WERI-Rb-1 (cell line): ENCODE measurements around the gene TRIM37.
"Not testable (repeated sequence)": the region's sequence is repeated elsewhere in the genome, so short reads cannot be mapped to it uniquely, and the experiment has no call there.

ENCODE experiments used
- DNase-seq: peaks from one replicate; pipeline ENCODE4 v3.0.0-alpha.2; 2020
- H3K27ac ChIP-seq: fragments of 250-450 bp; sonication (Bioruptor Pico); 2 replicates; pipeline ENCODE4 v1.5.1; 2020; ENCODE audit warnings: mild to moderate bottlenecking, moderate library complexity
- H3K27me3 ChIP-seq: fragments of 250-450 bp; sonication (Bioruptor Pico); 2 replicates; pipeline ENCODE4 v1.5.1; 2021; ENCODE audit warnings: mild to moderate bottlenecking, low read depth, moderate library complexity; ENCODE audit not compliant: insufficient read depth, severe bottlenecking
- H3K36me3 ChIP-seq: fragments of 250-450 bp; sonication (Bioruptor Pico); 2 replicates; pipeline ENCODE4 v1.5.1; 2020; ENCODE audit warnings: mild to moderate bottlenecking, moderate library complexity
- H3K4me3 ChIP-seq: 2 replicates; pipeline ENCODE4 v1.5.1; 2011; ENCODE audit warnings: low read depth, mild to moderate bottlenecking, control low read depth, low read length
- H3K9me3 ChIP-seq: fragments of 250-450 bp; sonication (Bioruptor Pico); 2 replicates; pipeline ENCODE4 v1.5.1; 2021; ENCODE audit warnings: mild to moderate bottlenecking, moderate library complexity; ENCODE audit not compliant: severe bottlenecking
- CTCF ChIP-seq: IDR thresholded peaks from 2 replicates; pipeline ENCODE4 v1.5.1; 2011; ENCODE audit warnings: low read depth, mild to moderate bottlenecking, control low read depth, inconsistent platforms, low read length

TRIM37 gene

GRCh38 chr17:58965221-58965620 is 141.5 kb downstream of the TRIM37 start:
- no peak for DNase-seq

DNA sequence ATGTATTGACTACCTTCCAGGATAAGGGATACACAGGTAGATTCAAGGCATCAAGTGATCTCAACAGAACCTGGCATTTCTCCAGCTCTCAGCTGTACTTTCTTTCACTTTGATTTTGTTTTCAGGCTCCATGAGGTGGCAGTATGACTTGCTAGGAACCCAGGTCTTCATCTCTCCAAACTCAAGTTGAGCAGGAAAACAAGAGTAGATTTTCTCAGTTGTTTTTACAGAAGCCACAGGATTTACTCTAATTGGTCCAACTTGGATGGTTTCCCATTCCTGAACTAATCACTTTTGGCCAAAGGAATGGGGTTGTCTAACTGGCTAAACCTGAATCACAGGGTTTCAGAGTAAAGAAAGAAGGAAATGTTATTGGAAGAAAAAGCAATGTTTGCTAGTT is 146.6 kb downstream of the TRIM37 start:
- Histone ChIP-seq H3K4me3 (no peak overlapping the region), H3K27ac (no peak overlapping the region), H3K9me3 (no peaks in the 10 kb centered on the region), H3K36me3 (peaks cover 25% of the 10 kb centered on the region), H3K27me3 (no peaks in the 10 kb centered on the region)
- no peak for DNase-seq
- TF ChIP-seq CTCF, result peak; percentile 21; the same call in 1 of the 2 replicates

More at GRCh38 chr17:58965221-58965620, 141.5 kb downstream of the TRIM37 start:
- no peak overlapping the region for H3K27ac ChIP-seq
- no peak for TF ChIP-seq CTCF
- no peaks in the 10 kb centered on the region for H3K9me3 ChIP-seq
- H3K36me3 ChIP-seq, result peaks cover 21% of the 10 kb centered on the region
- no peaks in the 10 kb centered on the region for H3K27me3 ChIP-seq
- no peak overlapping the region for H3K4me3 ChIP-seq

- not testable (repeated sequence) for H3K9me3 ChIP-seq, H3K27me3 ChIP-seq, DNase-seq, H3K4me3 ChIP-seq, H3K27ac ChIP-seq
- peaks cover 21% of the 10 kb centered on the region for H3K36me3 ChIP-seq
Observed at GRCh38 chr17:58957725-58958073, 149.0 kb downstream of the TRIM37 start.

DNA sequence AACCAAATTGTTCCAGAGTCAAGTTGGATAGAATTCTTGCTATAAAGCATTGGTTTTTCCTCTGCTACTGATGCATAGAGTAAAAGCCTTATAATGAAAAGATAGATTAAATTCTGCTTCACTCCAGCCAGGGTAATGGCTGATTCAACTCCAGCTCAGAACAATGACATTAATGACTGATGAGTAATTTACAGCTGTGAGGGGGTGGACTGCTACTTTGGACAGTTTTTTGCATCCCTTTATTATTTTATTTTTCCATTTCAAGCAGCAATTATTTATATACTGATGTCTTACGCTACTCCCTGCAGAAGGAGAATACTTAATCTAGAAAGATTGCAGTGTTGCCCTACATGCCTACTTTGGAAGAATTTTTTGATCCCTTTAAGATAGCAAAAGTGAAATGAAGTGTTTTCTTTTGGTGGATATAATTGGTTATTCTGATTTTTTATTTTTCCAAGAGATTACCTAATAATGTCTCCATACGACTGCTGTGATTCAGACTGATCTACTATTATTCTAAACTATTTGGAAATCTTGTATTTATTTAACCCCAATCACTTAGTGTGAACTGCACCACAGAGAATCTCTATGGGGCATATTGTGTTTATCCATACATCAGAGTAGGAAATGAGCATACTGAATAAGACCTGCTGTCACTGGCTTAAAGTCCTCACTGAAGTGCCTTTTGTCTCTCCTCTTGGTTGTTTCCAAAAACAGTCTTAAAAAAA is 149.5 kb downstream of the TRIM37 start:
- TF ChIP-seq CTCF, result no peak
- Histone ChIP-seq H3K9me3 (no peaks in the 10 kb centered on the region), H3K4me3 (no peak overlapping the region), H3K27ac (no peak overlapping the region), H3K27me3 (no peaks in the 10 kb centered on the region), H3K36me3 (peaks cover 16% of the 10 kb centered on the region)
- DNase-seq, result no peak

GRCh38 chr17:58954358-58954757 is 152.3 kb downstream of the TRIM37 start:
- H3K27ac ChIP-seq, H3K36me3 ChIP-seq, H3K4me3 ChIP-seq, H3K27me3 ChIP-seq, DNase-seq: not testable (repeated sequence)
- H3K9me3 ChIP-seq, result peaks cover 13% of the 10 kb centered on the region

- no peak for DNase-seq
- Histone ChIP-seq H3K27ac (no peak overlapping the region), H3K9me3 (peaks cover 13% of the 10 kb centered on the region), H3K4me3 (no peak overlapping the region), H3K27me3 (no peaks in the 10 kb centered on the region), H3K36me3 (no peaks in the 10 kb centered on the region)
- no peak for TF ChIP-seq CTCF
Observed at GRCh38 chr17:58947824-58948223, 158.9 kb downstream of the TRIM37 start.

DNA sequence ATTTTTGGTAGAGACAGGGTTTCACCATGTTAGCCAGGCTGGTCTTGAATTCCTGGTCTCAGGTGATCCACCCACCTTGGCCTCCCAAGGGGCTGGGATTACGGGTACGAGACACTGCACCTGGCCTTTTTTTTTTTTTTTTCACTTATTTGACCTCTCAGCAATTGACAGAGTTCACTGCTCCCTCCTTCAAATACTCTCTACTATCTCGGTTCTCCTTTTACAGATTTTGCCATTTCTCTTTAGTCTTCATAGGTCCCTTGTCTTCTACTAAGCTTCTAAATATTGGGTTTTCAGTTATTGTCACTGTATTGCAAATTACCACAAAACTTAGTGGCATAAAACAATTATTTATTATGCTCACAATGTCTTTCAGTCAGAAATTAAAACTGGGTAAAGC is 159.3 kb downstream of the TRIM37 start:
- no peak overlapping the region for H3K4me3 ChIP-seq
- no peak for TF ChIP-seq CTCF
- H3K36me3 ChIP-seq, result no peaks in the 10 kb centered on the region
- no peak for DNase-seq
- H3K27ac ChIP-seq, result no peak overlapping the region
- peaks cover 13% of the 10 kb centered on the region for H3K9me3 ChIP-seq
- H3K27me3 ChIP-seq, result no peaks in the 10 kb centered on the region
